GM21619 (cell line): Measurements from ENCODE around the gene KLK15.

Experiments
- ATAC-seq: cut with Tn5 transposase; IDR thresholded peaks from one replicate; pipeline ENCODE4 v1.9.1; 2021; ENCODE audit not compliant: unreplicated experiment

Gene KLK15

DNA sequence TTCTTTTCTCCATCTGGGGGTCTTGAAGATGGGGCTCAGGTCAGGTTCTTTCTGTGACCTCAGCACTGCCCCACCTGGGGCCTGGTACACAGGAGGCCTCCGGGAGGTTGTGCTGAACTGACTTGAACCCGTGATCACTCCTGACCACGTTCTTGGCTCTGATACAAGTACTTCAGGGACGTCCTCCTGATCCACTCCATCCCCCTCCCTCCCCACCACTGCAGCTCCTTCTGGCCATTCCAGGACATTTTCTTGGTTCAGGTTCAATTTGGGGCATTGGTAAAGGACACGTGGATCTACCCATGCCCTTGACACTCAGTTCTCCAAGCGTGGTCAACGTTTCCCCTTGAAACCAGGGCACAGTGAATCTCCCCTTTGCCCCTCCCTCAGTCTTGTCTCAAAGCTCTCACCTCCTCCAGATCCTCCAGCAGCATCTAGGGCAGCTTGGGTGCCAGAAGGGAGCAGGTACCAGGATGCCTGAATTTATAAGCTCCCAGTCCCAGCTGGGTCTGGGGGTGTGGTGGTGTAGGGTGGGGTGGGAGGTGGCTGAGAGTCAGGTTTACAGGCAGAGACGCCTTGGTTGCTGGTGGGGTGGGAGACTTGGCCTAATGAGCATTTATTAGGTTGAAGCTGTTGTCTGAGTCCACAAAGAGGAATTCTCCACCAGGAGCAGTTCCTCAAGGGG lies at the start of gene KLK15:
Gene KLK15 (minus strand): TSS at position 458 of the 685 bp plus-strand sequence. CDS start 2,082 bp downstream, outside the sequence.
- ATAC-seq: no peak

GRCh38 chr19:50882188-50882587 lies 48.8 kb upstream of the KLK15 start:
- no peak for ATAC-seq

- no peak for ATAC-seq
Observed at GRCh38 chr19:50880241-50880640, 46.9 kb upstream of the KLK15 start.

GRCh38 chr19:50878851-50879250 lies 45.5 kb upstream of the KLK15 start:
- ATAC-seq: no peak

DNA sequence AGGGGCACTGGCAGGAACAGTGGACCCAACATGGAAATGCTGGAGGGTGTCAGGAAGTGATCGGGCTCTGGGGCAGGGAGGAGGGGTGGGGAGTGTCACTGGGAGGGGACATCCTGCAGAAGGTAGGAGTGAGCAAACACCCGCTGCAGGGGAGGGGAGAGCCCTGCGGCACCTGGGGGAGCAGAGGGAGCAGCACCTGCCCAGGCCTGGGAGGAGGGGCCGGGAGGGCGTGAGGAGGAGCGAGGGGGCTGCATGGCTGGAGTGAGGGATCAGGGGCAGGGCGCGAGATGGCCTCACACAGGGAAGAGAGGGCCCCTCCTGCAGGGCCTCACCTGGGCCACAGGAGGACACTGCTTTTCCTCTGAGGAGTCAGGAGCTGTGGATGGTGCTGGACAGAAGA lies 44.0 kb upstream of the KLK15 start:
- ATAC-seq: no peak

DNA sequence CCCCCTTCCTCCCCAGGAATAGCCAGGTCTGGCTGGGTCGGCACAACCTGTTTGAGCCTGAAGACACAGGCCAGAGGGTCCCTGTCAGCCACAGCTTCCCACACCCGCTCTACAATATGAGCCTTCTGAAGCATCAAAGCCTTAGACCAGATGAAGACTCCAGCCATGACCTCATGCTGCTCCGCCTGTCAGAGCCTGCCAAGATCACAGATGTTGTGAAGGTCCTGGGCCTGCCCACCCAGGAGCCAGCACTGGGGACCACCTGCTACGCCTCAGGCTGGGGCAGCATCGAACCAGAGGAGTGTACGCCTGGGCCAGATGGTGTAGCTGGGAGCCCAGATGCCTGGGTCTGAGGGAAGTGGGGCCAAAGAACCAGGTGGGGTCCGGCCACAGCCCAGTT lies 43.1 kb upstream of the KLK15 start:
- ATAC-seq: no peak

DNA sequence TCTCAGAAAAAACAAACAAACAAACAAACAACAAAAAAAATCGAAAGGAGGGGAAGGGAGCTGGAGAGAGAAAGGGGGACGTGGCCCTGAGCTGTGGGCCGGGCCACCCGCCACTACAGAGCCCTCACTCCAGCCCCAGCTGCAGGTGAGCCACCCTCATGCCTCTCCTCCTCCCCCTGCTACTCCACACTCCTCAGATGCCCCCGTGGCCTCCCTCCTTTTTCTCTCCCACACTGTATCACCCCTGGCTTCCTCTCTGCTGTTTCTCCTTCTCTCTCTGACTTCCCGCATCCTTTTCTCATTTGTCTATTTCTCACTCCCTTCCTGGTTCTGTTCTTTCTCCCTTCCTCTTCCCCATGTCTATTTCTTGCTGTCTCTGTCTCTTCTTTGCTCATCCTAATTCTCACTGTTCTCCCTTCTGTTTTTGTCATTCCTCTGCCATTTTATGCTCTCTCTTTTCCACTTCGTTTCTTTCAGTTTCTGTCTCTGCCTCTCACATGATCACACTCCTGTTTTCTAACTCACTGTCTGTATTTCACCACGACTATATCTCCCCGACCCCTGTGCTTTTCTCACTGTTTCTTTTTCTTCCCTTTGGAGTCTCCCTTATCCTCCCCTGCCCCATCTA lies 42.5 kb upstream of the KLK15 start:
- no peak for ATAC-seq

GRCh38 chr19:50874211-50874610 lies 40.8 kb upstream of the KLK15 start:
- ATAC-seq: no peak

GRCh38 chr19:50873056-50873455 lies 39.7 kb upstream of the KLK15 start, which contains the start of gene KLK2:
Gene KLK2, plus strand, starts transcription at chr19:50873439. Its CDS starts 35 bp downstream, at chr19:50873474.
- no peak for ATAC-seq

DNA sequence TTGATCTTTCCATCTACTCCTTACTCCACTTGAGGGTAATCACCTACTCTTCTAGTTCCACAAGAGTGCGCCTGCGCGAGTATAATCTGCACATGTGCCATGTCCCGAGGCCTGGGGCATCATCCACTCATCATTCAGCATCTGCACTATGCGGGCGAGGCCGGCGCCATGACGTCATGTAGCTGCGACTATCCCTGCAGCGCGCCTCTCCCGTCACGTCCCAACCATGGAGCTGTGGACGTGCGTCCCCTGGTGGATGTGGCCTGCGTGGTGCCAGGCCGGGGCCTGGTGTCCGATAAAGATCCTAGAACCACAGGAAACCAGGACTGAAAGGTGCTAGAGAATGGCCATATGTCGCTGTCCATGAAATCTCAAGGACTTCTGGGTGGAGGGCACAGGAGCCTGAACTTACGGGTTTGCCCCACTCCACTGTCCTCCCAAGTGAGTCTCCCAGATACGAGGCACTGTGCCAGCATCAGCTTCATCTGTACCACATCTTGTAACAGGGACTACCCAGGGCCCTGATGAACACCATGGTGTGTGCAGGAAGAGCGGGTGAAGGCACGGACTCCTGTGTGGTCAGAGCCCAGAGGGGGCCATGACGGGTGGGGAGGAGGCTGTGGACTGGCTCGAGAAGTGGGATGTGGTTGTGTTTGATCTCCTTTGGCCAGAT lies 37.2 kb upstream of the KLK15 start:
- no peak for ATAC-seq

GRCh38 chr19:50869479-50869878 lies 36.1 kb upstream of the KLK15 start:
- no peak for ATAC-seq

DNA sequence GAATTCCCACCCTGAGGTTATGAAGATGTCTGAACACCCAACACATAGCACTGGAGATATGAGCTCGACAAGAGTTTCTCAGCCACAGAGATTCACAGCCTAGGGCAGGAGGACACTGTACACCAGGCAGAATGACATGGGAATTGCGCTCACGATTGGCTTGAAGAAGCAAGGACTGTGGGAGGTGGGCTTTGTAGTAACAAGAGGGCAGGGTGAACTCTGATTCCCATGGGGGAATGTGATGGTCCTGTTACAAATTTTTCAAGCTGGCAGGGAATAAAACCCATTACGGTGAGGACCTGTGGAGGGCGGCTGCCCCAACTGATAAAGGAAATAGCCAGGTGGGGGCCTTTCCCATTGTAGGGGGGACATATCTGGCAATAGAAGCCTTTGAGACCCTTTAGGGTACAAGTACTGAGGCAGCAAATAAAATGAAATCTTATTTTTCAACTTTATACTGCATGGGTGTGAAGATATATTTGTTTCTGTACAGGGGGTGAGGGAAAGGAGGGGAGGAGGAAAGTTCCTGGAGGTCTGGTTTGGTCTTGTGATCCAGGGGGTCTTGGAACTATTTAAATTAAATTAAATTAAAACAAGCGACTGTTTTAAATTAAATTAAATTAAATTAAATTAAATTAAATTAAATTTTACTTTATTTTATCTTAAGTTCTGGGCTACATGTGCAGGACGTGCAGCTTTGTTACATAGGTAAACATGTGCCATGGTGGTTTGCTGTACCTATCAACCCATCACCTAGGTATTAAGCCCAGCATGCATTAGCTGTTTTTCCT lies 28.3 kb upstream of the KLK15 start:
- ATAC-seq: no peak

- ATAC-seq: no peak
Observed at GRCh38 chr19:50861010-50861409, 27.6 kb upstream of the KLK15 start.

DNA sequence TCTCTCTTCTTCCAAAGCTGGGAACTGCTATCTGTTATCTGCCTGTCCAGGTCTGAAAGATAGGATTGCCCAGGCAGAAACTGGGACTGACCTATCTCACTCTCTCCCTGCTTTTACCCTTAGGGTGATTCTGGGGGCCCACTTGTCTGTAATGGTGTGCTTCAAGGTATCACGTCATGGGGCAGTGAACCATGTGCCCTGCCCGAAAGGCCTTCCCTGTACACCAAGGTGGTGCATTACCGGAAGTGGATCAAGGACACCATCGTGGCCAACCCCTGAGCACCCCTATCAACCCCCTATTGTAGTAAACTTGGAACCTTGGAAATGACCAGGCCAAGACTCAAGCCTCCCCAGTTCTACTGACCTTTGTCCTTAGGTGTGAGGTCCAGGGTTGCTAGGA lies 26.5 kb upstream of the KLK15 start:
- no peak for ATAC-seq

GRCh38 chr19:50858886-50859285 lies 25.5 kb upstream of the KLK15 start:
- no peak for ATAC-seq

DNA sequence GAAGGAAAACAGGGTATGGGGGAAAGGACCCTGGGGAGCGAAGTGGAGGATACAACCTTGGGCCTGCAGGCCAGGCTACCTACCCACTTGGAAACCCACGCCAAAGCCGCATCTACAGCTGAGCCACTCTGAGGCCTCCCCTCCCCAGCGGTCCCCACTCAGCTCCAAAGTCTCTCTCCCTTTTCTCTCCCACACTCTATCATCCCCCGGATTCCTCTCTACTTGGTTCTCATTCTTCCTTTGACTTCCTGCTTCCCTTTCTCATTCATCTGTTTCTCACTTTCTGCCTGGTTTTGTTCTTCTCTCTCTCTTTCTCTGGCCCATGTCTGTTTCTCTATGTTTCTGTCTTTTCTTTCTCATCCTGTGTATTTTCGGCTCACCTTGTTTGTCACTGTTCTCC lies 24.0 kb upstream of the KLK15 start:
- ATAC-seq: no peak

GRCh38 chr19:50854636-50855410 lies 21.4 kb upstream of the KLK15 start, which contains the start of gene KLK3:
Gene KLK3, plus strand, starts transcription at chr19:50854915. Its CDS starts 41 bp downstream, at chr19:50854956.
- ATAC-seq: no peak

DNA sequence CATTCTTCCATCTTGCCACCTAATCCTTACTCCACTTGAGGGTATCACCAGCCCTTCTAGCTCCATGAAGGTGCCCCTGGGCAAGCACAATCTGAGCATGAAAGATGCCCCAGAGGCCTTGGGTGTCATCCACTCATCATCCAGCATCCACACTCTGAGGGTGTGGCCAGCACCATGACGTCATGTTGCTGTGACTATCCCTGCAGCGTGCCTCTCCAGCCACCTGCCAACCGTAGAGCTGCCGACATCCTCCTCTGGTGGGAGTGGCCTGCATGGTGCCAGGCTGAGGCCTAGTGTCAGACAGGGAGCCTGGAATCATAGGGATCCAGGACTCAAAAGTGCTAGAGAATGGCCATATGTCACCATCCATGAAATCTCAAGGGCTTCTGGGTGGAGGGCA lies 18.2 kb upstream of the KLK15 start:
- ATAC-seq: no peak

GRCh38 chr19:50850738-50851137 lies 17.4 kb upstream of the KLK15 start:
- ATAC-seq: no peak

DNA sequence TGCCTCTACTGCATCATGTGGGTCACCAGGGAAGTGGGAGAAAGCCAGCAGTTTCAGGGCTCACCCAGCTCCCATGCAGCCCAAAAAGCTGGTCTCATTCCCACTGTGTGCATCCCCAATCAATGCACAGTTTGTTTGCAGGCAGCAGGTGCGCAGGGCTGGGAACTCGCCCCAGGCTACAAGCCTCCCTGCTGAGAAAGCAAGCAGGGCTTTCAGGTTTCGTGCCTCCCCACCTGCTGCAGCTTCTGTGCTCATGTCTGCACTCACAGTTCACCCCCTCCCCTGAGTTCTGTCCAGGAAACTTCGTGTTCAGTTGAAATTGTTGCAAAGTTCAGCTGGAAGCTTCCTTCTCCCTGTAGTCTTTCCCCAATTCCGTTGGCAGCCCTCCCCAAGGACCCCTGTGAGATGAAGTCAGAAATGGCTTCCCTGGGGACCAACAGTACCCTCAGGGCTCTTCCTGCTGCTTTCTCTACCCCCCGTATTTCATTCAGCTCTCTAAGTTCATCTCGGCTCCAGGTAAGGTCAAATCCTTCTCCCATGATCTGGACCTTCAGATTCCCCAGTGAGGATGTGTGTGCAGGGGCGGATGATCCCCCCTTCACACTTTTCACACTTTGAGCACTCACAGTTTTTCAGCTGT lies 11.0 kb upstream of the KLK15 start:
- ATAC-seq: no peak
